Activated CD8-positive, alpha-beta T cell treated with anti-CD3 and anti-CD28 coated beads for 36 hours (primary cell): Measurements from ENCODE around the gene UNC5A. TPM values are rescaled to one million over a fixed set of nuclear protein-coding genes. Genes with fewer than 3 reads are reported as not detected.

Experiments used
- ATAC-seq: fragments of 200-7000 bp; cut with Tn5 transposase; one replicate; pipeline ENCODE4 v1.10.0; 2021; ENCODE audit warnings: mild to moderate bottlenecking, moderate library complexity
- CTCF ChIA-PET: fragments of 350-600 bp; sonication (Branson Sonifier 250); formaldehyde crosslinking; loops from one replicate; lab custom pipeline; 2021; ENCODE audit warnings: antibody characterized with exemption; lab: Charles Lee
- POLR2A ChIA-PET: fragments of 350-600 bp; sonication (Branson Sonifier 250); formaldehyde crosslinking; loops from one replicate; lab custom pipeline; 2021; ENCODE audit warnings: antibody characterized with exemption; lab: Charles Lee
- DNase-seq: peaks from one replicate; pipeline ENCODE4 v3.0.0-alpha.2; 2020
- H3K27ac Mint-ChIP-seq: one replicate; pipeline ENCODE4 v1.8.0; 2021; ENCODE audit warnings: mild to moderate bottlenecking, mixed read lengths
- H3K27me3 Mint-ChIP-seq: one replicate; pipeline ENCODE4 v1.8.0; 2021; ENCODE audit warnings: mixed read lengths
- H3K36me3 Mint-ChIP-seq: one replicate; pipeline ENCODE4 v1.8.0; 2021; ENCODE audit warnings: low read depth, mixed read lengths
- H3K4me1 Mint-ChIP-seq: one replicate; pipeline ENCODE4 v1.8.0; 2021; ENCODE audit warnings: low read depth, mixed read lengths
- H3K4me3 Mint-ChIP-seq: one replicate; pipeline ENCODE4 v1.8.0; 2021; ENCODE audit warnings: mild to moderate bottlenecking, moderate library complexity, mixed read lengths
- H3K9me3 Mint-ChIP-seq: one replicate; pipeline ENCODE4 v1.8.0; 2021; ENCODE audit warnings: mixed read lengths
- CTCF ChIP-seq: fragments of 200-600 bp; IDR thresholded peaks from one replicate; pipeline ENCODE4 v1.8.0; 2022; ENCODE audit warnings: antibody characterized with exemption, mild to moderate bottlenecking
- intact Hi-C: fragments of 100-400 bp; cut with micrococcal nuclease; formaldehyde crosslinking; loops from one replicate; pipeline ENCODE4 v1.10.0; 2022
- total RNA-seq, 2 experiments: library from RNA; stranded (reverse); gene quantifications; one replicate each; pipeline ENCODE4 v1.2.3, GENCODE V29; 2021

The UNC5A gene
- total RNA-seq, 2 experiments from 2014 or later: not detected

GRCh38 chr5:176799488-176799887 lies 10.9 kb upstream of the UNC5A start:
- Mint-ChIP-seq H3K9me3 (no peaks in the 10 kb centered on the region), H3K27me3 (peaks cover 36% of the 10 kb centered on the region), H3K36me3 (no peaks in the 10 kb centered on the region), H3K4me1 (no peaks in the 10 kb centered on the region), H3K4me3 (no peak overlapping the region), H3K27ac (no peak overlapping the region)
- TF ChIP-seq CTCF: no peak
- ChIA-PET CTCF (no interaction called here), POLR2A (no interaction called here)
- DNase-seq (no peak), ATAC-seq (no peak)
- intact Hi-C loops: no loop called here

- CTCF ChIA-PET: no interaction called here
- no peaks in the 10 kb centered on the region for H3K4me1 Mint-ChIP-seq
- H3K36me3 Mint-ChIP-seq: no peaks in the 10 kb centered on the region
- H3K27me3 Mint-ChIP-seq: peaks cover 35% of the 10 kb centered on the region
- intact Hi-C loops: no loop called here
- POLR2A ChIA-PET: no interaction called here
- no peaks in the 10 kb centered on the region for H3K9me3 Mint-ChIP-seq
- no peak overlapping the region for H3K27ac Mint-ChIP-seq
- H3K4me3 Mint-ChIP-seq: no peak overlapping the region
- TF ChIP-seq CTCF: no peak
- ATAC-seq (no peak), DNase-seq (no peak)
Observed at GRCh38 chr5:176800024-176800423, 10.3 kb upstream of the UNC5A start.

GRCh38 chr5:176802116-176802784 lies 8.1 kb upstream of the UNC5A start:
- POLR2A ChIA-PET: no interaction called here
- ATAC-seq (no peak), DNase-seq (no peak)
- Mint-ChIP-seq H3K9me3 (no peaks in the 10 kb centered on the region), H3K27me3 (peaks cover 31% of the 10 kb centered on the region), H3K36me3 (no peaks in the 10 kb centered on the region), H3K4me1 (no peaks in the 10 kb centered on the region), H3K27ac (no peak overlapping the region), H3K4me3 (no peak overlapping the region)
- TF ChIP-seq CTCF: no peak
- CTCF ChIA-PET: no interaction called here
- intact Hi-C loops: no loop called here

GRCh38 chr5:176803068-176803942 lies 7.1 kb upstream of the UNC5A start:
- Mint-ChIP-seq H3K27ac (no peak overlapping the region), H3K4me3 (no peak overlapping the region), H3K27me3 (peaks cover 35% of the 10 kb centered on the region), H3K36me3 (no peaks in the 10 kb centered on the region), H3K4me1 (no peaks in the 10 kb centered on the region), H3K9me3 (no peaks in the 10 kb centered on the region)
- POLR2A ChIA-PET: no interaction called here
- DNase-seq: no peak
- intact Hi-C loops: no loop called here
- ATAC-seq: no peak
- CTCF ChIA-PET: interaction anchor here (0.6 kb wide), 1 partner anchor 1880 kb away, joined by 3 read pairs; no protein-coding TSS in a partner anchor
- no peak for TF ChIP-seq CTCF

GRCh38 chr5:176803943-176804498 lies 6.3 kb upstream of the UNC5A start:
- ChIA-PET POLR2A (no interaction called here), CTCF (no interaction called here)
- H3K27ac Mint-ChIP-seq: no peak overlapping the region
- H3K4me3 Mint-ChIP-seq: no peak overlapping the region
- DNase-seq (peak; percentile 46), ATAC-seq (no peak)
- intact Hi-C loops: no loop called here
- no peak for TF ChIP-seq CTCF
- H3K36me3 Mint-ChIP-seq: no peaks in the 10 kb centered on the region
- no peaks in the 10 kb centered on the region for H3K4me1 Mint-ChIP-seq
- peaks cover 41% of the 10 kb centered on the region for H3K27me3 Mint-ChIP-seq
- no peaks in the 10 kb centered on the region for H3K9me3 Mint-ChIP-seq
